Measurements from ENCODE around the gene STXBP6. TPM values are rescaled to one million over a fixed set of nuclear protein-coding genes. Genes with fewer than 3 reads are reported as not detected.

STXBP6 gene
- total RNA-seq, 1 experiment from 2014 or later: 32.2 TPM

DNA sequence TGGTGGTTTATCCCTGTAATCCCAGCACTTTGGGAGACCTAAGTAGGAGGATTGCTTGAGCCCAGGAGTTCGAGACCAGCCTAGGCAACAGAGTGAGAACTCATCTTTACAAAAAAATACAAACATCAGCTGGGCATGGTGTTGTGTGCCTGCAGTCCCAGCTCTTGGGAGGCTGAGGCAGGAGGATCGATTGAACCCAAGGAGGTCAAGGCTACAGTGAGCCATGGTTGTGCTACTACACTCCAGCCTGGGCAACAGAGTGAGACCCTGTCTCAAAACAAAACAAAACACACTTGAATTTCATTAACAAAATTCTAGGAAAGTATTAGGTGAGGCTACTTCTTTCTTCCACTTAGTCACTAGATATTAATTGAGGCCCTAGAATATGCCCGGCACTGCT is 77.1 kb downstream of the STXBP6 start:
- no TSS peak for BruUV-seq (replicated peaks)
- Mint-ChIP-seq H3K4me3 (ENCODE audit: unreplicated experiment) (no peak overlapping the region), H3K36me3 (ENCODE audit: insufficient read depth, unreplicated experiment) (peaks cover 7% of the 10 kb centered on the region), H3K27me3 (ENCODE audit: insufficient read depth, unreplicated experiment) (no peaks in the 10 kb centered on the region), H3K9me3 (ENCODE audit: unreplicated experiment) (no peaks in the 10 kb centered on the region), H3K27ac (ENCODE audit: unreplicated experiment) (no peak overlapping the region), H3K4me1 (ENCODE audit: low read depth, unreplicated experiment) (peaks cover 10% of the 10 kb centered on the region)
- H3K27me3 ChIP-seq (replicated peaks; ENCODE audit: control insufficient read depth, insufficient read depth, low read length): no peaks in the 10 kb centered on the region
- peaks cover 36% of the 10 kb centered on the region for H3K4me1 ChIP-seq
- intact Hi-C loops (cut with micrococcal nuclease; ENCODE audit: unreplicated experiment): no loop called here
- TF ChIP-seq CTCF (IDR thresholded peaks at IDR 0.05; ENCODE audit: insufficient read depth in 1 of 2, low read depth in 1 of 2, low read length in 1 of 2, severe bottlenecking in 1 of 2, unreplicated experiment in 1 of 2): no peak
- no peak overlapping the region for H3K4me3 ChIP-seq (ENCODE audit: low read depth, low read length)
- ChIA-PET CTCF (no interaction called here), POLR2A (no interaction called here)
- no peaks in the 10 kb centered on the region for H3K9me3 ChIP-seq
- no peaks in the 10 kb centered on the region for H3K36me3 ChIP-seq (ENCODE audit: control insufficient read depth, insufficient read depth, low read length)
- DNase-seq: no peak

DNA sequence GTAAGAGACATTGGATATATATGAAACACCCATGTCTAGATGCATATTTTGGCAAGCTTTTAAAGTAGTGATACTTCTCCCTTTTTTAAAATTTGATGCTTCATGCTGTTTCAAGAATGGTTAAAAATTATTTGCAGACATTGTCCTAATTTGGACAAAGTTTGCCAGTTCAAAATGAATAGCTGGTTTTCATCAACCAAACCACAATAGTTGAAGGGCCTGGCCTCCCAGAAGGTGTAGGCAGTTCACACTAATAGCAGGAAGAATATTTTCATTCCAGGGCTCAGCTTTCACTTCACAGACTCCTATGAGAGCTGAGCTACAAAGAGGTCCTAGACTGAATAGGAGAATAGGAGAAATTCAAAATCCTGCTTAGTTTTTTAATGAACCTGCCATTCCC is 78.7 kb downstream of the STXBP6 start:
- no peak overlapping the region for H3K27ac Mint-ChIP-seq (ENCODE audit: unreplicated experiment)
- no TSS peak for BruUV-seq (replicated peaks)
- intact Hi-C loops (cut with micrococcal nuclease; ENCODE audit: unreplicated experiment): no loop called here

GRCh38 chr14:24966579-24966964 is 83.4 kb downstream of the STXBP6 start:
- Mint-ChIP-seq H3K9me3 (ENCODE audit: unreplicated experiment) (no peaks in the 10 kb centered on the region), H3K27ac (ENCODE audit: unreplicated experiment) (peak overlapping the region; percentile 90), H3K4me1 (ENCODE audit: low read depth, unreplicated experiment) (peaks cover 26% of the 10 kb centered on the region), H3K36me3 (ENCODE audit: insufficient read depth, unreplicated experiment) (peaks cover 11% of the 10 kb centered on the region), H3K27me3 (ENCODE audit: insufficient read depth, unreplicated experiment) (no peaks in the 10 kb centered on the region), H3K4me3 (ENCODE audit: unreplicated experiment) (peak overlapping the region; percentile 40)
- Histone ChIP-seq H3K27me3 (replicated peaks; ENCODE audit: control insufficient read depth, insufficient read depth, low read length) (no peaks in the 10 kb centered on the region), H3K9me3 (no peaks in the 10 kb centered on the region), H3K4me3 (ENCODE audit: low read depth, low read length) (no peak overlapping the region), H3K36me3 (ENCODE audit: control insufficient read depth, insufficient read depth, low read length) (no peaks in the 10 kb centered on the region), H3K4me1 (peaks cover 48% of the 10 kb centered on the region)
- TSS peak; percentile 54 for BruUV-seq (replicated peaks)
- ChIA-PET POLR2A (interaction anchor here (0.6 kb wide), 1 partner anchor 12 kb away, joined by 3 read pairs; no protein-coding TSS in a partner anchor), CTCF (no interaction called here)
- DNase-seq: no peak
- TF ChIP-seq CTCF (IDR thresholded peaks at IDR 0.05; ENCODE audit: insufficient read depth in 1 of 2, low read depth in 1 of 2, low read length in 1 of 2, severe bottlenecking in 1 of 2, unreplicated experiment in 1 of 2): no peak
- intact Hi-C loops (cut with micrococcal nuclease; ENCODE audit: unreplicated experiment): loop anchor here (1.0 to 2.0 kb wide), 2 partner anchors 13 to 18 kb away; no protein-coding TSS in a partner anchor

More for the DNA sequence above, 78.7 kb downstream of the STXBP6 start:
- DNase-seq: no peak
- no peak overlapping the region for H3K4me3 Mint-ChIP-seq (ENCODE audit: unreplicated experiment)
- peaks cover 40% of the 10 kb centered on the region for H3K4me1 ChIP-seq
- H3K9me3 Mint-ChIP-seq (ENCODE audit: unreplicated experiment): no peaks in the 10 kb centered on the region
- H3K27me3 Mint-ChIP-seq (ENCODE audit: insufficient read depth, unreplicated experiment): no peaks in the 10 kb centered on the region
- peaks cover 15% of the 10 kb centered on the region for H3K4me1 Mint-ChIP-seq (ENCODE audit: low read depth, unreplicated experiment)
- no peak overlapping the region for H3K4me3 ChIP-seq (ENCODE audit: low read depth, low read length)
- POLR2A ChIA-PET: no interaction called here
- H3K27me3 ChIP-seq (replicated peaks; ENCODE audit: control insufficient read depth, insufficient read depth, low read length): no peaks in the 10 kb centered on the region
- CTCF ChIA-PET: no interaction called here
- peaks cover 7% of the 10 kb centered on the region for H3K36me3 Mint-ChIP-seq (ENCODE audit: insufficient read depth, unreplicated experiment)
- no peaks in the 10 kb centered on the region for H3K36me3 ChIP-seq (ENCODE audit: control insufficient read depth, insufficient read depth, low read length)
- TF ChIP-seq CTCF (IDR thresholded peaks at IDR 0.05; ENCODE audit: insufficient read depth in 1 of 2, low read depth in 1 of 2, low read length in 1 of 2, severe bottlenecking in 1 of 2, unreplicated experiment in 1 of 2): no peak
- H3K9me3 ChIP-seq: no peaks in the 10 kb centered on the region

Data from Caco-2 (cell line).